Kidney (tissue), 14 donors: Measurements from ENCODE around the gene SCUBE3. TPM values are rescaled to one million over a fixed set of nuclear protein-coding genes. Genes with fewer than 3 reads are reported as not detected.

Experiments used
- DNase-seq, 5 donors: peaks; one replicate each; pipeline ENCODE4 v3.0.0-alpha.2; 2013 to 2020
- FAIRE-seq: peaks from 2 replicates; lab custom pipeline; 2012; peaks lifted over from hg19 to GRCh38; lab: Jason Lieb, UNC
- H3K27ac ChIP-seq, 2 donors: one replicate each; pipeline ENCODE4 v1.7.0; 2013; ENCODE audit warnings: low read depth in 2 of 2, low read length in 2 of 2, inconsistent platforms in 1 of 2
- H3K27me3 ChIP-seq: one replicate; pipeline ENCODE4 v1.7.1; 2013; ENCODE audit warnings: low read length, inconsistent platforms; ENCODE audit not compliant: control insufficient read depth, insufficient read depth
- H3K36me3 ChIP-seq, 3 donors: one replicate each; pipeline versions ENCODE4 v1.7.0 to v1.7.1; 2013; ENCODE audit warnings: low read length in 3 of 3, control low read depth in 1 of 3, inconsistent platforms in 1 of 3; ENCODE audit not compliant: insufficient read depth in 3 of 3, control insufficient read depth in 2 of 3
- H3K4me1 ChIP-seq, 3 donors: one replicate each; pipeline versions ENCODE4 v1.7.0 to v1.7.1; 2013; ENCODE audit warnings: low read length in 3 of 3, inconsistent platforms in 1 of 3, low read depth in 1 of 3; ENCODE audit not compliant: control insufficient read depth in 2 of 3, insufficient read depth in 2 of 3
- H3K4me3 ChIP-seq, 3 donors: one replicate each; pipeline versions ENCODE4 v1.7.0 to v1.8.1; 2013; ENCODE audit warnings: low read length in 3 of 3, control low read depth in 1 of 3, inconsistent platforms in 1 of 3
- H3K9ac ChIP-seq, 3 donors: one replicate each; pipeline versions ENCODE4 v1.7.0 to v1.7.1; 2013; ENCODE audit warnings: low read length in 3 of 3, control low read depth in 1 of 3, inconsistent platforms in 1 of 3
- H3K9me3 ChIP-seq, 3 donors: one replicate each; pipeline versions ENCODE4 v1.7.0 to v1.7.1; 2013; ENCODE audit warnings: low read length in 3 of 3, control low read depth in 1 of 3, inconsistent platforms in 1 of 3; ENCODE audit not compliant: control insufficient read depth in 2 of 3, insufficient read depth in 1 of 3
- CTCF ChIP-seq: IDR thresholded peaks from 3 replicates; pipeline ENCODE4 v1.5.1; 2012; ENCODE audit warnings: mild to moderate bottlenecking, moderate library complexity, borderline replicate concordance; ENCODE audit not compliant: insufficient read depth; ENCODE audit errors: extremely low read depth
- intact Hi-C: fragments of 100-400 bp; cut with DNase I; formaldehyde crosslinking; loops from one replicate; pipeline ENCODE4 v1.11.1; 2022
- polyA plus RNA-seq: library from polyadenylated mRNA; stranded (reverse); fragments of 350-450 nt; fragmentation: Illumina TruSeq; extraction: RNeasy Lipid Tissue Mini Kit (QIAGEN cat#74804); gene quantifications from one replicate; pipeline ENCODE4 v1.2.3, GENCODE V29; 2014; ENCODE audit warnings: low read depth, low replicate concordance; ENCODE audit not compliant: insufficient read depth
- total RNA-seq: library from RNA; stranded (reverse); fragmentation: NEBNext Ultra II Directional; extraction: Animal tissue kit (Norgen Biotek cat#: 25700); gene quantifications from one replicate; pipeline ENCODE4 v1.2.1, GENCODE V29; 2021
- donor health status: control.
- donor health status: control.
- donor health status: control.
- donor health status: control.
- donor health status: control.
- donor health status: DM: yes; HTN: yes; CAD: no.
- donor health status: Normal renal cell carcinoma (clear cell type).

The SCUBE3 gene
- total and polyA plus RNA-seq, 2 donors from 2014 or later: 2.5 to 4.5 TPM

DNA sequence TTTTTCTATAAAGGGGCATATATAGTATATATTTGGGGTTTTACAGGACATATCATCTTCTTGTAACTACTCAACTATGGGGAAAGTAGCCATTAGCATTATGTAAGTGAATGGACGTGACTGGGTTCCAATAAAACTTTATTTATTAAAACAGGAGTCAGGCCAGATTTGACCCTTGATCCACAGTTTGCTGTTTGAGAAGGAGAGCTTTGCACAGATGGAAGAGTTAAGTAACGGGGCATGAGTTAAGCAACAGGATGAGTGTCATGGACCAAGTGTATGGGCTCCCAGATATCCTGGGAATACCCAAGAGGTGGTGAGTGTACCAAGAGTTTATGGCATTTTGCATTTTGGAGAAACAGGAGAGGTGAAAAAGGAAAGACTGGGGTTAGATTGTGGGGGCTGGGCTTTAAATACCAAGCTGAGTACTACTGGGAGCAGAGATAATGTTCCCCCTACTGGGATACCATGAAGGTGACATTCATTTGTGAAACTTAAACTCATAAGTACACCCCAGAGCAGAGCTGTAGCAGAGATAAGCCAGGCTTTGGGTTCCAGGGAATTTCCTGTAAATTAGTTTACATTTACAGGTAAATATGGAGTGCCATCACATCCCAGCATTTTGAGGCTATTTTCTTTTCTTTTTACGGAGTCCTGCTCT lies 18.5 kb upstream of the SCUBE3 start:
- FAIRE-seq (no peak), DNase-seq (no peak)
- no peaks in the 10 kb centered on the region for H3K9me3 ChIP-seq
- no peak overlapping the region for H3K4me3 ChIP-seq
- H3K36me3 ChIP-seq: no peaks in the 10 kb centered on the region
- no peak overlapping the region for H3K9ac ChIP-seq
- H3K27me3 ChIP-seq: no peaks in the 10 kb centered on the region
- intact Hi-C loops: no loop called here
- no peaks in the 10 kb centered on the region for H3K4me1 ChIP-seq
- no peak for TF ChIP-seq CTCF
- H3K27ac ChIP-seq: no peak overlapping the region

DNA sequence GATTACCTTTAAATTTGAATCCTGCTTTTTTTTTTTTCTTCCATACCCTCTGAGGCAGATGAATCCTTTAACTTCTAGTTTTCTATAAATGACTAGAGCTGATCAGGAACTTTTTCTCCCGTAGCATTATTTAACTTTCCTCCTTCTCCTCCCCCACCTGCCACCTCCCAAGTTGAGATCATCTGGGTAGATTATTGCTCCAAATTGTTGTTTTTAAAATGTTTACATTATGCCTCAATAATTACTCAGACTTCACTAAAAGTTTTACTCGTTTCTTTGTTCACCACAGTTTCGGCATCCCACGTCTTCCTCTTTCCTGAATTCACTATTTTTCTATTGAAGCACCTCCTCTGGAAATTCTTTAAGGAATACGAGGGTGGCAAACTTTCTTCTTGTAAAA lies 16.6 kb upstream of the SCUBE3 start:
- intact Hi-C loops: no loop called here
- no peak overlapping the region for H3K9ac ChIP-seq
- DNase-seq: no peak
- no peaks in the 10 kb centered on the region for H3K4me1 ChIP-seq
- no peaks in the 10 kb centered on the region for H3K27me3 ChIP-seq
- no peak overlapping the region for H3K27ac ChIP-seq
- no peak overlapping the region for H3K4me3 ChIP-seq
- TF ChIP-seq CTCF: no peak
- no peak for FAIRE-seq
- no peaks in the 10 kb centered on the region for H3K36me3 ChIP-seq
- no peaks in the 10 kb centered on the region for H3K9me3 ChIP-seq

DNA sequence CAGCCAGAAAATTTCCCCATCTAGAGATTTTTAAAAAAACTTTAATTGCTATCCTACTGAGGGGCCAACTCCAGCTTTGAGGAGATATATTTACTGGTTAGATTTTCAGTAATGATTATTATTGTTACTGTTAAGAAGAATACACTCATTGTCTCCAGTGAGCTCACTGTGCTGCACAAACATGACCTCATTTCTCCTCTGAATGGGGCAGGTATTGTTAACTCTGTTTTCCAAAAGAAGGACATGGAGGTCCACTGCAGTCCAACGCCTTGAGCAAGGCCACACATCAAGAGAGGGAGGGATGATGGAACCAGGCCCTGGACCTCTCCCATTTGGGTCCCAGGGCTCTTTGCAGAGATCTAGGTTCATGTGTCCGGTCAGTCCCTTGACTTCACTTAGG lies 13.9 kb upstream of the SCUBE3 start:
- no peak for TF ChIP-seq CTCF
- peaks cover 0 to 2% (median 0%) of the 10 kb centered on the region in 3 donors for H3K4me1 ChIP-seq
- no peaks in the 10 kb centered on the region for H3K27me3 ChIP-seq
- intact Hi-C loops: no loop called here
- no peaks in the 10 kb centered on the region for H3K9me3 ChIP-seq
- H3K9ac ChIP-seq: no peak overlapping the region
- H3K36me3 ChIP-seq: no peaks in the 10 kb centered on the region
- DNase-seq (no peak), FAIRE-seq (no peak)
- no peak overlapping the region for H3K4me3 ChIP-seq
- H3K27ac ChIP-seq: no peak overlapping the region
